Measurements from ENCODE around the gene CD72. TPM values are rescaled to one million over a fixed set of nuclear protein-coding genes. Genes with fewer than 3 reads are reported as not detected.
"Not testable (repeated sequence)": the region's sequence is repeated elsewhere in the genome, so short reads cannot be mapped to it uniquely, and the experiment has no call there.

Gene CD72
- total RNA-seq, 1 donor from 2014 or later = 4.9 TPM

DNA sequence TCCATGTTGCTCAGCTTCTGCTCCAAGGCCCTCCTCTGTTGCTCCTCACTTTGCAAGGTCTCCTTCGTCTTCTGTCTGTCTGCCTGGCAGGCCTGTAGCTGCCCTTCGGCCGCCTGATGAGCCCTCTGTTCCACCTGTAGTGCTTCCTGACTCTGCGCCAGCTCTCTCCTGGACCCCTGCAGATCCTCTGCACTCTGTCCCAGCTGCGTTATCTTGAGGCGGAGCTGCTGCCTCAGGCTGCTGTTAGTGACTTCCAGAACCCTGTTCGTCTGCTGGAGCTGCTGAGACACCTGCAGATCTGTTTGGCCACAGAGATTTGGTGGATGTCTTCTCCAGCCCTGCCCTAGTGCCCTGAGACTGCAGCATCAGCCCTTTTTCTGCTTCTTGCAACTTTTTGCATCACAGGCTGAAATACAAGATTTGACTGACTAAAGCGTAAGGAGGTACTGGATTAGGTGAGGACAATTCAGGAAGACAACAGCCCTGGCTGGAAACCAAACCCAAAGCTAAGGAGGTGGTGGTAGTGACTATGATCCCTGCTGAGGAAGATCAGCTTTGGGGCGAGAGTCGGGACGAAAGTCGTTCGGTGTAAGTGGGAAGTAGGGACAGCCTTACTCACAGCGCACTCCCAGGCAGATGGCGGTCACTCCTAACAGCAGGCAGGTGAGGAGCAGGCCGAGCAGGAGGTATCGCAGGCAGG, 2.1 kb downstream of the CD72 start:
- peak overlapping the region; percentile 37 for H3K27ac Mint-ChIP-seq (ENCODE audit: unreplicated experiment)
- peaks cover 6% of the 10 kb centered on the region for H3K4me1 Mint-ChIP-seq (ENCODE audit: low read depth, unreplicated experiment)
- TF ChIP-seq, protein P1, sequence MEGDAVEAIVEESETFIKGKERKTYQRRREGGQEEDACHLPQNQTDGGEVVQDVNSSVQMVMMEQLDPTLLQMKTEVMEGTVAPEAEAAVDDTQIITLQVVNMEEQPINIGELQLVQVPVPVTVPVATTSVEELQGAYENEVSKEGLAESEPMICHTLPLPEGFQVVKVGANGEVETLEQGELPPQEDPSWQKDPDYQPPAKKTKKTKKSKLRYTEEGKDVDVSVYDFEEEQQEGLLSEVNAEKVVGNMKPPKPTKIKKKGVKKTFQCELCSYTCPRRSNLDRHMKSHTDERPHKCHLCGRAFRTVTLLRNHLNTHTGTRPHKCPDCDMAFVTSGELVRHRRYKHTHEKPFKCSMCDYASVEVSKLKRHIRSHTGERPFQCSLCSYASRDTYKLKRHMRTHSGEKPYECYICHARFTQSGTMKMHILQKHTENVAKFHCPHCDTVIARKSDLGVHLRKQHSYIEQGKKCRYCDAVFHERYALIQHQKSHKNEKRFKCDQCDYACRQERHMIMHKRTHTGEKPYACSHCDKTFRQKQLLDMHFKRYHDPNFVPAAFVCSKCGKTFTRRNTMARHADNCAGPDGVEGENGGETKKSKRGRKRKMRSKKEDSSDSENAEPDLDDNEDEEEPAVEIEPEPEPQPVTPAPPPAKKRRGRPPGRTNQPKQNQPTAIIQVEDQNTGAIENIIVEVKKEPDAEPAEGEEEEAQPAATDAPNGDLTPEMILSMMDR (IDR thresholded peaks at IDR 0.05; ENCODE audit: partially characterized antibody, unreplicated experiment) = no peak
- no peak for DNase-seq
- H3K36me3 Mint-ChIP-seq (ENCODE audit: unreplicated experiment) = peaks cover 8% of the 10 kb centered on the region
- peak overlapping the region; percentile 57 for H3K4me3 Mint-ChIP-seq (ENCODE audit: unreplicated experiment)
- H3K27me3 Mint-ChIP-seq (ENCODE audit: unreplicated experiment) = peaks cover 23% of the 10 kb centered on the region
- H3K9me3 Mint-ChIP-seq (ENCODE audit: unreplicated experiment) = peaks cover 4% of the 10 kb centered on the region

- TF ChIP-seq, protein P1 (IDR thresholded peaks at IDR 0.05; ENCODE audit: partially characterized antibody, unreplicated experiment) = no peak
- DNase-seq = no peak
- H3K4me1 Mint-ChIP-seq (ENCODE audit: low read depth, unreplicated experiment) = peaks cover 4% of the 10 kb centered on the region
- H3K4me3 Mint-ChIP-seq (ENCODE audit: unreplicated experiment) = no peak overlapping the region
- peaks cover 20% of the 10 kb centered on the region for H3K27me3 Mint-ChIP-seq (ENCODE audit: unreplicated experiment)
- peaks cover 4% of the 10 kb centered on the region for H3K9me3 Mint-ChIP-seq (ENCODE audit: unreplicated experiment)
- peaks cover 8% of the 10 kb centered on the region for H3K36me3 Mint-ChIP-seq (ENCODE audit: unreplicated experiment)
- H3K27ac Mint-ChIP-seq (ENCODE audit: unreplicated experiment) = no peak overlapping the region
These were observed 5.4 kb downstream of the CD72 start for GRCh38 chr9:35612843-35613242.

DNA sequence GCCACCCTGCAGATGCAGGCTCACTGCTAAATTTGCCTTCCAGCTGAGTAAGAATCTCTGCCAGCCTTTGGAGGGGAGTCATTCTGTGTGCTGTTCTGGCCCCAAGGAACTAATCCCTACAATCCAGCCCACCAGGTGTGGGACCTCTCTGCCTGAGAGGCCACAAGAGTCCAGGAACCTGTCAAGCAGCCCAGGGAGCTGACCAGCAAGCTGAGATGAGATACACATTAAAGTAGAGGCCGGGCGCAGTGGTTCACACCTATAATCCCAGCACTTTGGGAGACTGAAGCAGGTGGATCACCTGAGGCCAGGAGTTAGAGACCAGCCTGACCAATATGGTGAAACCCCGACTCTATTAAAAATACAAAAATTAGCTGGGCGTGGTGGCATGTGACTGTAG, 6.1 kb downstream of the CD72 start:
- H3K9me3 Mint-ChIP-seq (ENCODE audit: unreplicated experiment); H3K4me1 Mint-ChIP-seq (ENCODE audit: low read depth, unreplicated experiment); H3K4me3 Mint-ChIP-seq (ENCODE audit: unreplicated experiment); H3K27ac Mint-ChIP-seq (ENCODE audit: unreplicated experiment); DNase-seq; H3K36me3 Mint-ChIP-seq (ENCODE audit: unreplicated experiment): not testable (repeated sequence)
- H3K27me3 Mint-ChIP-seq (ENCODE audit: unreplicated experiment) = peaks cover 16% of the 10 kb centered on the region

- Mint-ChIP-seq H3K9me3 (ENCODE audit: unreplicated experiment) (peaks cover 5% of the 10 kb centered on the region), H3K4me1 (ENCODE audit: low read depth, unreplicated experiment) (peaks cover 2% of the 10 kb centered on the region), H3K4me3 (ENCODE audit: unreplicated experiment) (no peak overlapping the region), H3K27ac (ENCODE audit: unreplicated experiment) (no peak overlapping the region), H3K27me3 (ENCODE audit: unreplicated experiment) (peaks cover 13% of the 10 kb centered on the region), H3K36me3 (ENCODE audit: unreplicated experiment) (peaks cover 6% of the 10 kb centered on the region)
- peak; percentile 67 for DNase-seq
- TF ChIP-seq, protein P1 (IDR thresholded peaks at IDR 0.05; ENCODE audit: partially characterized antibody, unreplicated experiment) = peak; percentile 50
These were observed 6.9 kb downstream of the CD72 start for GRCh38 chr9:35611230-35611797.

GRCh38 chr9:35609820-35610163, 8.4 kb downstream of the CD72 start:
- Mint-ChIP-seq H3K27ac (ENCODE audit: unreplicated experiment) (no peak overlapping the region), H3K4me1 (ENCODE audit: low read depth, unreplicated experiment) (no peaks in the 10 kb centered on the region), H3K36me3 (ENCODE audit: unreplicated experiment) (no peaks in the 10 kb centered on the region), H3K9me3 (ENCODE audit: unreplicated experiment) (peaks cover 3% of the 10 kb centered on the region), H3K27me3 (ENCODE audit: unreplicated experiment) (peaks cover 9% of the 10 kb centered on the region), H3K4me3 (ENCODE audit: unreplicated experiment) (no peak overlapping the region)
- DNase-seq = no peak
- TF ChIP-seq, protein P1 (IDR thresholded peaks at IDR 0.05; ENCODE audit: partially characterized antibody, unreplicated experiment) = no peak
